ENCODE results near the gene GBF1.

DNA sequence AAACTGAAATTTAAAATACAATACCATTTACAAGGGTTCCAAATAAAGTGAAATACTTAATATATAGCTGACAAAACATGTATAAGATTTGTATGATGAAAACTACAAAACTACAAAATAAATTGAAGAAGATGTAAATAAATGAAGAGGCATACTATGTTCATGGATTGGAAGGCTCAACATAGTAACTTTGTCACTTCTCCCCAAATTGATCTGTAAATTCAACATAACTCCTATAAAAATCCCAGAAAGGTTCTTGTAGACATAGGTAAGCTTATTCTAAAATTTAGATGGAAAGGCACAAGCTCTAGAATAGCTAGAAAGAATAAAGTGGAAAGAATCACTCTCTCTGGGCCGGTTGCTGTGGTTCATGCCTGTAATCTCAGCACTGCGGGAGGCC lies 126.0 kb downstream of the GBF1 start:
- TF ChIP-seq, protein P1, sequence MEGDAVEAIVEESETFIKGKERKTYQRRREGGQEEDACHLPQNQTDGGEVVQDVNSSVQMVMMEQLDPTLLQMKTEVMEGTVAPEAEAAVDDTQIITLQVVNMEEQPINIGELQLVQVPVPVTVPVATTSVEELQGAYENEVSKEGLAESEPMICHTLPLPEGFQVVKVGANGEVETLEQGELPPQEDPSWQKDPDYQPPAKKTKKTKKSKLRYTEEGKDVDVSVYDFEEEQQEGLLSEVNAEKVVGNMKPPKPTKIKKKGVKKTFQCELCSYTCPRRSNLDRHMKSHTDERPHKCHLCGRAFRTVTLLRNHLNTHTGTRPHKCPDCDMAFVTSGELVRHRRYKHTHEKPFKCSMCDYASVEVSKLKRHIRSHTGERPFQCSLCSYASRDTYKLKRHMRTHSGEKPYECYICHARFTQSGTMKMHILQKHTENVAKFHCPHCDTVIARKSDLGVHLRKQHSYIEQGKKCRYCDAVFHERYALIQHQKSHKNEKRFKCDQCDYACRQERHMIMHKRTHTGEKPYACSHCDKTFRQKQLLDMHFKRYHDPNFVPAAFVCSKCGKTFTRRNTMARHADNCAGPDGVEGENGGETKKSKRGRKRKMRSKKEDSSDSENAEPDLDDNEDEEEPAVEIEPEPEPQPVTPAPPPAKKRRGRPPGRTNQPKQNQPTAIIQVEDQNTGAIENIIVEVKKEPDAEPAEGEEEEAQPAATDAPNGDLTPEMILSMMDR (IDR thresholded peaks at IDR 0.05), result no peak
- no peak for TF ChIP-seq POLR2A (IDR thresholded peaks at IDR 0.05)

Data from thyroid gland (tissue), 4 donors.